T-helper 1 cell (primary cell): Measurements from ENCODE around the gene USH1G.

Source experiments
- DNase-seq, 5 donors: peaks; one replicate each; pipeline ENCODE4 v3.0.0-alpha.2; 2012 to 2020

Gene USH1G

GRCh38 chr17:74901353-74902135 is 21.5 kb downstream of the USH1G start:
- no peak for DNase-seq

GRCh38 chr17:74900208-74900607 is 22.8 kb downstream of the USH1G start:
- no peak for DNase-seq

DNA sequence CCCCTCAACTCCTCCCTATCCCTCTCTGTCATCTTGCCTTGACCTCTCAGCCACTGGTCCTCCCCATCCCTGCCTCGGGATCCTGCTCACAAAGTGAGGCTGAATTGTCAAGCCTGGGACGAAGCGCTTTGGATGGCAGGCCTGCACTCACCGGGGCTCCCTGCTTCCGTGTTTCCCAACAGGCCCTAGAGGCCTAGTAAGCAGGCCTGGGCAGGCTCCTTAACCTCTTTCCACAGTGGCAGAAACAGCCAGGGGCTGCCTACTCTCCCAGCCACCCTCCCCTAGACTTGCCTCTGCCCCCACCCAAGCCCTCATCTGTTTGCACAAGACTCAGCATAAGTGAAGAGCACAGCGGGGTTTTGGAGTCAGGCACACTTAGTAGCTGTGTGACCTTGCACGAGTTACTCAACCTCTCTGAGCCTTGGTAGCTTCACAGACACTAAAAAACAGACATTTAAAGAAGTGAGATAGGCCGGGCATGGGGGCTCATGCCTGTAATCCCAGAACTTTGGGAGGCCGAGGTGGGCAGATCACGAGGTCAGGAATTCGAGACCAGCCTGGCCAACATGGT is 24.6 kb downstream of the USH1G start:
- DNase-seq = no peak

DNA sequence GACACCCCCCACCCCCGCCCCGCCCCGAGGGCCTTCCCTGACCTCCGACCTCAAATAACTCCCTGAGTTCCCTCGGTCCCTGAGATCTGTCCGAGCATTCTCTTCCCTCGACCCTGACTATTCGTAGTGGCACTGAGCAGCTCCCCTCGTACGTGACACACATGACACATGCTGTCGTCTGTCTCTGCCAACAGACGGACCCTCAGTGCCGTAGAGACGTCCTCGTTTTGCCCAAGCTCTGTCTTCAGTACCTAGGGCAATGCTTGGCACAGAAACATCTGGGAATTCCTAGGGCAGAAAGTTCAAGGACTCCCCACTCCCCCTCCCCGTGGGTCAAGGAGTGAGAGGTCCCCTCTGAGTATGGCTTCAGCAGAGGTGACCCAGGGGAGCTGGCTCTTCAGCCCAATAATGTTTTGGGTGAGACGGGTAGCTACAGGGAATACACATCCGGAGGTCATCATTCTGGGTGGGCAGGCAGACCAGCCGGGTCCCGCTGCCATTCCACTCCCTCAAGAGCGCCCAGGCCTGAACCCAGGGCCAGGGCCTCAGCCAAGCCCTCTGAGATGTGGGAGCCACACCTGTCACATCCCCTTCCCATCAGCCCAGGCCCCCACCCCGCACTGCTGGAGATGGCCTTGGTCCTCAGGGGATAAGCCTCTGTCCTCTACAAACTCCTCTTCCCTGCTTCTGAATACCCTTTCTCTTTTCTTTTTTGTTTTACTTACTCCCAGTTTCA is 29.0 kb downstream of the USH1G start:
- DNase-seq = no peak

DNA sequence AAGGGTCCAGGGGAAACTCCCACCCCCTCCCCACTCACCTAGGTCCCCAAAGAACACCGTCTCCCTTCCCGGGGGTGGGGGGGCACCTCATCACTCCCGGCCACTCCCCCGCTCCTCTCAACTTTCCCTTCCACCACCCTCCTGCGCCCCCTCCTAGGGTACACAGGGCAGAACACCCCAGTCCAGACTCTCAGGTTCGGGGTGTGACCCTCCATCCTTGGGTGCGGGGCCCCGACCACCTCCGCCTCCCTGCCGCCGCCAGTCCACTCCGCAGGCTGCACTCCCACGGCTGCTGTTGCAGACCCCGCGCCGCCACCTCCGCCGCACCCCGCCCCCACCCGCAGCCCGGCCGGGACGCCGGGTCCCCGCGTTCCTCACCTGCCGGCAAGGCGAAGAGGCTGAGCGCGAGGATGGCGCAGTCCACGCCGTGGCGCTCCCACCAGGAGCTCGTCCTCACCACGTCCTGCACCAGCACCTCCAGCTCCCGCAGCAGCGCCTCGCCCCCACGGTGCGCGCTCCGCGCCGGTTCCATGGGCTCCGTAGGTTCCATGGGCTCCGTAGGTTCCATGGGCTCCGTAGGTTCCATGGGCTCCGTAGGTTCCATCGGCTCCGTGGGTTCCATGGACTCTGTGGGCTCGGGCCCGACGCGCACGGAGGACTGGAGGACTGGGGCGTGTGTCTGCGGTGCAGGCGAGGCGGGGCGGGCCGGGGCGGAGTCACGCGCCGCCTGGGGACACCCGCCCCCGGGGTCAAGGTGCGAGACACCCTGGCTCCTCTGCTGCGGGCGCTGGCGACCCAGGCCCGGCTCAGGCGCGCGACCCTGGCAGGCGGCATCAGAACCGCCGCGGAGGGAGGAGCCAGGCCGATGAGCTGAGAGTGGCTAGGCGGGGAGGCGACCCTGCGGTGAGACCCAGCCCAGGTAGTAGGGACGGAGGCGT is 29.8 kb downstream of the USH1G start, which contains the start of gene FADS6:
TSS of gene FADS6 (minus strand) at position 660 of the 938 bp plus-strand sequence. CDS start at position 622, 38 bp downstream.
- peak in 1 of 5 donors; percentile 5 for DNase-seq

DNA sequence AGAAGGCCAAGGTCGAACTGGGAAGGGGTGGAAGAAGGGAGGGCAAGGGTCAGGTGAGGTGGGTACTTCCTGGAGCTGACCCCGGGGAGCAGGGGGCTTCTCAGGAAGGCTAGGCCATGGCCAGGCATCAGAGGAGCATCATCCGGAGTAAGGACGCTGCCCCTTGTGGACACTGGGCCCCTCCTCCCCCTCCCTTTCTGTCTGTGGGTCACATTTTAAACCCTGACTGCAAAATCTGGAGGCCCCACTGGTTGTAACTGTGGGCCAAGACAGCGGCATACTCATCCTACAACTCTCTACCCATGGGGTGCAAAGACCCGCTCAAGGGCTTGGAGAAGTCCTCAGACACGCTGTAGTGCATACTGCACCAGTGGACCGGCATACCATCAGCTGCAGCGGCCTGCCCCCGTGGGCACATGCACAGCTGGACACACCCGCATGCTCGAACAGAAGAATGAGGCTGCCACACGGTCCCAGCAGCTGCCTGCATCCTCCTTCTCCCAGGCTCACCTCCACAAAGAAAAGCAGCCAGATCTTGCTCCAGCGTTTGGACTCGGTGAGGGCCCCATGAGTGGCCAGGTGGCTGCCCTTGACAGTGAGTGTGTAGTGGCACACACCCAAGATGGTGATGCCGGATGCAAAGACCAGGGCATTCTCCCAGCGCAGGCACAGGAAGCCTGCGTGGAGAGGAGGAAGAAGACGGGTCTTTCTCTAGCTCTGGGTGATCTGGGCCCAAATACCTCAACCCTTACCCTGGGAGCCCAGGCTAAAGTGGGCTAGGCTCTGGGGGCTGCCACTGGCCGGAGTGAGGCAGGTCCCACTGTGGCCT is 30.8 kb downstream of the USH1G start:
- no peak for DNase-seq

DNA sequence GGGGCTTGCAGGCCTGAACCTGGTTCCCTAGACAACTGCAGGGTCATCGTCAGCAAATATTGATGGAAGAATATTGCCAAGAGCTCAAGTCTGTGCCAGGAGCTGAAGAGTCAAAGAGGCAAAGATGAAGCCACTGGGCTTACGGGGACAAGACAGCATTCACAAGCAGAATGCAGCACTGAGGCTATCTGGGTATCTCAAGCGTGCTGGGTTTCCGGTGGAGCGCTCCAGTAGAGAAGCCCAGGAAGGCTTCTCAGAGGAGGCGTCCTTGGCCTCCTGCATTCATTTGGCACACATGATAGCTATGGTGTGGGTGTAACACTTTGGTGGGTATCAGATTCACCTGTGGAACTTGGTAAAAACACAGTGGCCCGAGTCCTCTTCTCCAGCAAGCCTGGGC is 32.5 kb downstream of the USH1G start:
- no peak for DNase-seq

- no peak for DNase-seq
These were observed 34.6 kb downstream of the USH1G start for GRCh38 chr17:74888469-74888868.

DNA sequence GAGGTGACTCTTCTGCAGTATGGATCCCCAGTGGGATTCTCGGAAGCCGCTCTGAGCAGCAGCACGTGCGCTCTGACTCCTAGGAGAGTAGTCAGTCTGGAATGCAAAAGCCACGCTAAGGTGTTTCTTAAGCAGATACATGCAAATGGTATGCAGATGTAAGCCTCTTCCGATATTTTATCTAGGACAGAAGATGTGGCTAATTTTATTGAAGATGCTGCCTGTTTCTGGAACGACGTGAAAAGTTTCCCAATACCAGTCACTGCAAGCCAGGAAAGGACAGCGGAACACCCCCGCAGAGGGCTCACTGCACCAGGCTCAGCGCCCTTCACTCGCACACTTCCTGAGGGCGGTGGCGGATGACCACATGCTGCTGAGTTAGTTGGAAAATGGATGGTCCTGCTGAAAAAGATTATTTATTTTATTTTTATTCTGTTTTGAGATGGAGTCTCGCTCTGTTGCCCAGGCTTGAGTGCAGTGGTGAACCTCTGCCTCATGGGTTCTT is 39.8 kb downstream of the USH1G start:
- no peak for DNase-seq

GRCh38 chr17:74882517-74883240 is 40.4 kb downstream of the USH1G start:
- no peak for DNase-seq

- no peak for DNase-seq
These were observed 42.0 kb downstream of the USH1G start for GRCh38 chr17:74881073-74881472.

GRCh38 chr17:74879308-74879707 is 43.7 kb downstream of the USH1G start:
- no peak for DNase-seq

DNA sequence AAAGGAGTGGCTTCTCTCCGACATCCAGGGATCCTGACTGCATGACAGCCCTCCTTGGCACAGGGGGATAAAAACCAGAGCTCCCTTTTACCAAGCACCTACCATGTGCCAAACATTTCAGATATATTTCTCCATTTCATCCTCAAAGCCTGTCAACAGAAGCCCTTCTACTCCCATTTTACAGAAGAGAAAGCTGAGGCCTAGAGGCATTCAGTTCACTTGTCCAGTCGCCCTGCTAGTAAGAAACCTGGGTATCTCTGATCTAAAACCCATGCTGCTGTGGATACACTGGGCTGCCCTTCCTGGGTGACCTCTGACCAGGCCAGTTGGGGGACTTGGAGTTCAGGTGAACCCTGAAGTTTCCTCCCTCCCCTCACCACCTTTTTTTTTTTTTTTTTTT is 44.4 kb downstream of the USH1G start:
- no peak for DNase-seq

GRCh38 chr17:74877592-74878548 is 45.2 kb downstream of the USH1G start:
- DNase-seq = no peak

- no peak for DNase-seq
These were observed 47.0 kb downstream of the USH1G start for GRCh38 chr17:74875977-74876593.

GRCh38 chr17:74875155-74875976 is 47.7 kb downstream of the USH1G start:
- no peak for DNase-seq

DNA sequence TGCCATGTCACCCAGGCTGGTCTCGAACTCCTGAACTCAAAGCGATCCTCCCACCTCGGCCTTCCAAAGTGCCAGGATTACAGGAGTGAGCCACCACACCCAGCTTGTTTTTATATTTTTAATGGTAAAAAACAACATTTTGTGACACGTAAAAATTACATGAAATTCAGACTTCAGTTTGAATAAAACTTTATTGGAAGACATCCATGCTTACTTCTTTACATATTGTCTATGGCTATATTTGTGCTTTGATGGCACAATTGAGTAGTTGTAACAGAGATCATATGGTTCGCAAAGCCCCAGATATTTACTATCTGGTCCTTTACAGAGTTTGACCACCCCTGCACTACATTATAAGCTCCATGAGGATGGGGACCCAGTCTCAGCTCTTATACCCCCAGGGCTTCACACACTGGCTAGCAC is 48.4 kb downstream of the USH1G start:
- no peak for DNase-seq
